T follicular helper cell (primary cell): ENCODE data around the gene KIAA0513.

Experiments used
- DNase-seq: peaks from one replicate; pipeline ENCODE4 v3.0.0-alpha.2; 2020; ENCODE audit warnings: low read depth

Gene KIAA0513

DNA sequence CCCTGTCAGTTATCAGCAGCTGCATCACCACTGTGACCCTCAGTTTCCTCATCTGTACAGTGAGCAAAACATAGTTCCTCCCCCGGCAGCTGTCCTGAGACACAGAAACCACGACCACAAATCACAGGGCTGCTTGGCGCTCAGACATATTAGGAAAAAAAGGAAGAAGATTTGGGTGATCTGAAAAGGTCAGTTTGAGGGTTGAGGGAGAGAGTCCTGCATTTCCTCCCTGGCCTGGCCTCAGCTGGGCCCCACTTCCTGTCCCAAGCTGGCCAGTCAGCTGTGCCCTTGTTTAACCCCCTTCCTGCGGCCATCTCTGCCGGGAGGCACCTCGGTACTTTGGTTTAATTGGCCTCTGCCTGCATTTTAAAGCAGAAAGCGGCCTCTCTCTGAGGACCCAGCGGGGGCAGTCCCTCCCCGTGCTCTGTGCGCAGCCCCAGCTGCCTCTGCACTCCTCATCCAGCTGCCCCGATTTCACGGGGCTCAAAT, 108.7 kb downstream of the KIAA0513 start:
- DNase-seq: no peak

DNA sequence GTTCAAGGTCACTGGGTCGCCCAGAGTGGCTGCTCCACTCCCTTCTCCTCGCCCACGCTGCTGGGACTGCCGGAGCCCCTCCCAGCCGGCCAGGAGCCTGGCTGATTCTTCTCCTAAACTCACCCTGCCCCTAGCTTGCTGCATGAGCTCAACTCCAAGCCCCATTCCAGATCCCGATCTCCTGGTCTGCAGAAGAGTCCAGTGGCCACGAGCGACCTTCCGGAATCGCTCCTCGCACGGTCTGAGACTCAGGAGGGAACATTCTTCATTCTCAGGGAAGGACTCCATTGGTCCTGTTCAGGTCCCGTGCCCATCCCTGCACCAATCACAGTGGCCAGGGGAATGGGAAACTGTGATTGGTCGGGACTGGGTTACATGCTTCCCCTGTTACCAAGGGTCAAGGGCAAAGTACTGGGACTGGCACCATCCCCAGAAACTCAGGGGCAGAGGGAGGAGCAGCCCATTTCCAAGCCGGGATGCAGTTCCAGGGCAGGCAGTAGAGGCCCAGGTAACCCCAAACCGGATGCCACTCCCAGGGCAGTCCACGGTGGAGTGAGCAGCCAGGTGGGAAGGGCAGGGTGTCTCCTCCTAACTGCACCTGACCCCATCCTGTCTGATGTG, 109.2 kb downstream of the KIAA0513 start:
- no peak for DNase-seq

DNA sequence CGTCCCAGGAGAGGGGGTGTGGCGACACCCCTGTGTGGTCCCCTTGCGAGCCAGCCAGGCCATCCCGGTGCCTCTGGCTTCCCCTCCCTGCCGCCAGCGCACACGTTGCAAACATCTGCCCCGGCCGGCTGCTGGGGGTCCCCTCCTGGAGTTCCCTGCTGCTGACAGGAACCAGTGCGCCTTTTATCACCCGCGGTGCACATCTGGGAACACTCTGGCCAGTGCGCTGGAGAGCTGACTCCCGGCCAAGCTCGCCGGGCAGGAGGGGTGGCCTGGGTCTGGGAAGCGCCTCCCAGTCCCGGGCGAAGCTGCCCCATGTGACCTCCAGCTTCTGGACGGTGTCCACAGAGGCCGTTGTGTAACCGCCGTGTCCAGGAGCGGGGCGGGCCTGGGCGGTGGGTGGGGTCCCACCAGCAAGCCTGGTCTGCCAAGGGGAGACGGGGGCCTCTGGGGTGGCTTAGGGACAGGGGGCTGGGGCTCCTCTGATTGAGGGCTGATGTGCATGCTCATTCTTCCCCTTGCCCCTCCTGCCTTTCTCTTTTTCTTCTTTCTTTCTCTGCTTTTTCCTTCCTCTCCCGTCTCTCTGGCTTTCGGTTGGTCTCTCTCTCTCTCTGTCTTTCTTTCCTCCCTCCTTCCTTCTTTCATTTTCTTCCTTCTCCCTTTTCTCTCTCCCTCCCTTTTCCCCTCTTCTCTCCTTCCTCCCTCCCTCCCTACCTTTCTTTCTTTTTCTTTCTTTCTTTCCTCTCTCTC, 109.9 kb downstream of the KIAA0513 start:
- no peak for DNase-seq

DNA sequence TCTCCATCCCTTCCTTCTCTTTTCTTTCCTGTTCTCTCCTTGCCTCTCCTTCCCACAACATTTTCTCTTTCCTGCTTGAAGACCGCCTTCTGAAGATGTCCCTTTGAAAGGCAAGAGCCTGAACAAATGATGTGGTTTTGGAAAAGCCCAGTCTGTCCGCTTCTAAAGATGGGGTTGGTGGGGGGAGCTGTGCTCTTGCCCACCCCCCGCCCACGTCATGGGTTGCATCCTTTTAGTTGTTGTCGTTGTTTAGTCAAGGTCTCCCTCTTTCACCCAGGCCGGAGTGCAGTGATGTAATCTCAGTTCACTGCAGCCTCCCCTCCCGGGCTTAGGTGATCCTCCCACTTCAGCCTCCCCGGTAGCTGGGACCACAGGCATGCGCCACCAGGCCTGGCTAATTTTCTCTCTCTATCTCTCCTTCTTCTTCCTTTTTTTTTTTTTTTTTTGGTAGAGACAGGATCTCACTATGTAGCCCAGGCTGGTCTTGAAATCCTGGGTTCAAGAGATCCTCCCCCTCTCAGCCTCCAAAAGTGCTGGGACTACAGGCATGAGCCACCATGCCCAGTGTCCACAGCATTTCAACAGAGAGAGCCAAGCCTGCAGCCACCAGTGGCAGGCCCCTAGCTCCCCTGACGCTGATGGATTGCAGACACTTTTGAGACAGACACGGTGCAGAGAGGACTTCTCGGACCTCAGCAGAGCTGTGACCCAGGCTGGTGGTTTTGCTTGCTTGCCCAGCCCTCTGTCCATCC, 110.7 kb downstream of the KIAA0513 start:
- no peak for DNase-seq

DNA sequence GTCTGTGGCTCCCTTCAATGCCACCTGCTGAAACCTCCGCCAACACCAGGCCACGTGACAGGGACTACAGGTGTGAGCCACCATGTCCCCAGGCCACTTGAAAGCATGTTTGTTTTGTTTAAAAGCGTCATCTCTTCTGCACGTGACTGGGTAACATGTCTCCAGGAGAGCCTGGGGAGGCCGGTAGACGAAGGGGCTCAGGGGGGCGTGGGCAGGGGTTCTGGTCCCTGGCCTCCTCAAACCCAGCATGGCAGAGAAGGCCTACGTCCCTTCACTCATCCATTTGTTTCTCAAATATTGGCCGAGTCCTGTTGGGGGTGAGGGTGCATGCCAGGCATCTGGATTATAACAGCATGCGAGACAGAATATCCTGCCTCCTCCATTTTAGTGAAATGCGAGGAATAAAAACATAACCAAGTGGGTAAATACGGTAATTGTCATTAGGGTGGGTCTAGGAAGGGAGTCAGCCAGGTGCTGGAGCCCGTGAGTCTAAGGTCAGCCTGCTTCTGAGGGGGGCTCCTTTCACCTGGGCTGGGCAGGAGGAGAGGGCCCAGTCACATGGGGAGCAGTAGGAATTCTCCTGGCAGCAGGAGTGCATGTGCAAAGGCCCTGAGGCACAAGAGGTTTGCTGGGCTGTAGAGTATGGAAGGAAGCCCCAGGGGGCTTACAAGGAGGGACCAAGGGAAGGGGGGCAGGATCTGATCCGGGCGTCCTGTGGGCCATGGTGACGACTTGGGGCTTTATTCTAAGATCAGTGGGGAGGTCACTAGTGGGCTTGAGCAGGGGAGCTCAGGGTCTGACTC, 111.4 kb downstream of the KIAA0513 start:
- no peak for DNase-seq

DNA sequence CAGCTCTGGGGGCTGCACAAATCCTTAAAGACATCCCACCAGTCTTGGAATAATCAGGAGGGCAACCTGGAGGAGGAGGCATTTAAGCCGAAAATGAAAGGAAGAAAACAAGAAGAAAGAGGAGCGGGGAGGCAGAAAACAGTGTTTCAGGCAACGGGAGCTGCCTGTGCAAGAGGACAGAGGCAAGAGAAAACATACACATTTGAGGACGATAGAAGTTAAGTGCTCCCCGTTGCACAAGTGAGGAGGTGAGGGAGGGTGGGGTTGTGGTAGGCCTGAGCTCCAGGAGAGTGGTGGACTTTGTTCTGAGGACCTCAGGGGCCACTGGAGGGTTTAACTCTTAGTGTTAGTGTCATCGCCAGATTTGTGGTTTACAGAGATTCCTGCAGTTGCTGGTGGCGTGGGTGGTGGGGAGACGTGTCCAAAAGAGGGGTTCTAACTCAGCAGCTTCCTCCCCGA, 112.3 kb downstream of the KIAA0513 start:
- DNase-seq: no peak

DNA sequence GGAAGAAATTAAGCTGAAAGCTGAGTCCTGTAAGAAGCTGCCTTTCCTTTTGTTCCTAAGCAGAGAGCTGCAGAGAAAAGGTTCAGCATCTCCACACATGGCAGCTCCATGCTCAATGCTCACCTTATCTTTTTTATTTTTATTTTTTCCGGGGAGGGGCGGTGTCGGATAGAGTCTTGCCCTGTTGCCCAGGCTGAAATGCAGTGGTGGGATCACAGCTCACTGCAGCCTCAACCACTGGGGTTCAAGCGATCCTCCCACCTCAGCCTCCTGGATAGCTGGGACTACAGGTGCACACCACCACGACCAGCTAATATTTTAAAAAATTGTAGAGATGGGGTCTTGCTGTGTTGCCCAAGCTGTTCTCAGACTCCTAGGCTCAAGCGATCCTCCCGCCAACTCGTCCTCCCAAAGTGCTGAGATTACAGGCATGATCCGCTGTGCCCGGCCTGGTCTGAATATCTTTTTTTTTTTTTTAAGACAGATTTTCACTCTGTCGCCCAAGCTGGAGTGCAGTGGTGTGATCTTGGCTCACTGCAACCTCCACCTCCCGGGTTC, 112.9 kb downstream of the KIAA0513 start:
- no peak for DNase-seq

DNA sequence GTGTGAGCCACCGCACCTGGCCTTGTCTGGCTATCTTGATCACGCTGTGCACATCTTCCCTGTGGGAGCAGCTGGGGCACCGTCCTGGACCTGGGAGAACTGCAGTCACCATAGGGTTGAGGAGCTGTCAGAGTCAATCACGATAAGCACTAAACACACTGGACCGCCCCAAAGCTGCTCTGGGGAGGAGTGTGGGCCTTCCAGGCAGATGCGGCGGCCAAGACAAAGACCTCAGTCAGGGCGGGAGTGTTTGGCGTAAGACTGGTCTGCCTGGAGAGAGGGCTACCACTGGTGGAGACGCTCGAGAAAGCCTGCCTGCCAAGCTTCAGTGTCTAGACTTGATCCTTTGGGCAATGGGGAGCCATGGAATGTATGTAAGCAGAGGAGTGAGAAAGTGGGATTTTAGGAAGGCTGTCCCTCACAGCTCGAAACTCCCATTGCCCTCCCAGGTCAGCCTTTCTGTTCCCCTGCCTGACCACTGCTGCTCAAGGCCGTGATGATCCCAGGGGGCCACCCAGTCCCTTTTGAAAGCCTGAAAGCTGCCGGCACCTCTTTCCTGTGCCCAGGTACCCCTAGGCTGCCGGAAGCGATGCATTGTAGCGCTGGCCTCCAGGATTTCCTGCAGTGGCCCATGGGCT, 114.0 kb downstream of the KIAA0513 start:
- DNase-seq: no peak

DNA sequence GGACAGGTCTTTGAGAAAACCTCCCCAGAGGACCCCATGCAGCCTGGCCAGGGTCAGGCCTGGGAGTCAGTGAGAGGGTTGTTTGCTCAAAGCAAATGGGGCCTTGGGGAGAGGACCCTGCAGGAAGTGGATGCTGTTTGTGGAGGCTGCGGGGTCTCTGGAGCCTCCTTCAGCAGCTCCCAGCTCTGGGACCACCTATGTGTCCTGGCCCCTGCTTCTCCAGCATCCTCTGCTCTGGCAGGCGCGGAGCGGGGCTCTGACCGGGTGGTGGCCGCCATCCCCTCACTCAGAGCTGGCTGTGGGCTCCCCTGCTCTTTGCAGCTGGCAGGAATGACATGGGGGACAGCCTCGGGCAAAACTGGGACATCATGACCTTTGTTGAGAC, 114.5 kb downstream of the KIAA0513 start:
- DNase-seq: no peak

DNA sequence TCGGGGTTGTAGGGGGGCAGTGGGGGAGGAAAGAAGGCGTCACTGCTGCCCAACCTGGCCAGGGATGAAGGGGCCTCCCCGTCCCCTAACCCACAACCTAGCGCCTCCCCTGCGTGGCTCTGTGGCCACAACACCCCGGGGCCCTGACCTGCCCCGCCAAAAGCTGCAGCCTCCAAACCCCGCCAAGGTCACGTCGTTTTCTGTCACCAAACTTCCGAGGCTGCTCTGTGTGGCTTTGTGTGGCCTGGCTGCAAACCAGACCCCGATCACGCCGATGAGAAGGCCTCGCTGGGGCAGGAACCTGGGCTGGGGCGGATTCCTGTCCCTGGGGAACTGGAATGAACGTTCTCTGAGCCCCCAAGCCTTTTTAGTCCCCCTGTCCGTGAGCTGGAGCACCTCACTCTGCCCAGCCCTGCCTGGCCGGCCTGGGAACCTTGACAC, 115.2 kb downstream of the KIAA0513 start:
- no peak for DNase-seq
